HUES64 (cell line): ENCODE measurements around the gene RNF157.
A peak's percentile ranks its signal among the peaks of the same experiment; 100 is the strongest.
"Not testable (repeated sequence)": the region's sequence is repeated elsewhere in the genome, so short reads cannot be mapped to it uniquely, and the experiment has no call there.

Source experiments
- H3K27ac ChIP-seq: 2 replicates; pipeline ENCODE4 v1.7.0; 2013; ENCODE audit warnings: low read depth, low read length, inconsistent platforms
- H3K27me3 ChIP-seq: 2 replicates; pipeline ENCODE4 v1.6.1; 2013; ENCODE audit warnings: mild to moderate bottlenecking, low read length; ENCODE audit not compliant: insufficient read depth
- H3K36me3 ChIP-seq: 2 replicates; pipeline ENCODE4 v1.6.1; 2013; ENCODE audit warnings: mild to moderate bottlenecking, low read length; ENCODE audit not compliant: insufficient read depth
- H3K4me1 ChIP-seq: 2 replicates; pipeline ENCODE4 v1.6.1; 2013; ENCODE audit warnings: mild to moderate bottlenecking, low read length, moderate library complexity; ENCODE audit not compliant: insufficient read depth
- H3K4me3 ChIP-seq: 2 replicates; pipeline ENCODE4 v1.5.1; 2013; ENCODE audit warnings: mild to moderate bottlenecking, low read length, moderate library complexity
- H3K9ac ChIP-seq: 2 replicates; pipeline ENCODE4 v1.6.1; 2013; ENCODE audit warnings: mild to moderate bottlenecking, low read depth, low read length
- H3K9me3 ChIP-seq: 2 replicates; pipeline ENCODE4 v1.6.1; 2013; ENCODE audit warnings: low read depth, low read length; ENCODE audit not compliant: insufficient read depth
- WGBS: fragments of 150-250, 120-280 bp; methylation state at CpG from one replicate; pipeline ENCODE4 v1.1.7; 2013; ENCODE audit warnings: missing lambda C conversion rate; 5-methylcytosine and 5-hydroxymethylcytosine counted together

The RNF157 gene

GRCh38 chr17:76238847-76239537 is 1.3 kb downstream of the RNF157 start:
- WGBS = 74% methylated on average over 11 of the region's 11 CpGs
- no peaks in the 10 kb centered on the region for H3K36me3 ChIP-seq
- no peaks in the 10 kb centered on the region for H3K4me1 ChIP-seq
- H3K27ac ChIP-seq = no peak overlapping the region
- no peaks in the 10 kb centered on the region for H3K9me3 ChIP-seq
- peaks cover 55% of the 10 kb centered on the region for H3K27me3 ChIP-seq
- H3K4me3 ChIP-seq = peak overlapping the region; percentile 55
- no peak overlapping the region; the same call in 1 of the 2 replicates for H3K9ac ChIP-seq

GRCh38 chr17:76237859-76238313 is 2.4 kb downstream of the RNF157 start:
- Histone ChIP-seq H3K9ac (no peak overlapping the region), H3K9me3 (no peaks in the 10 kb centered on the region), H3K4me1 (no peaks in the 10 kb centered on the region), H3K27ac (no peak overlapping the region), H3K4me3 (no peak overlapping the region), H3K27me3 (peaks cover 51% of the 10 kb centered on the region), H3K36me3 (no peaks in the 10 kb centered on the region)
- WGBS = 95% methylated on average over 7 of the region's 7 CpGs

DNA sequence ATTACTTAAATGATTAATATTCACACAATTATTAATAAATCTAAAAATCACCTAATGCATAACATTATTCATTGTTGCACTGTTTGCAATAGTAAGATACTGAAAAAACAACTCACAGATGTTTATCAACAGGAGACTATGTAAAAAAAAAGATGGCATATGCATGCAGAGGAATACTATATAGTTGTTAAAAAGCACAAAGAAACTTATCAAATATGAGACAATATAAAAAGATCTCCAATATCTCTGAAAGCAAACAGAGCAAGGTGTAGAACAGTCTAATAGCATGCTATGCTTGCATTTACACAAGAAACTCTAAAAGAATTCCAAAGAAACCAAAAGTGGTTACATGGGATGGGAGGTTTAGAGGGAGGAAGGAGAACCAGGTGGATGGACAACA is 3.7 kb downstream of the RNF157 start:
- no peaks in the 10 kb centered on the region for H3K36me3 ChIP-seq
- no peak overlapping the region for H3K27ac ChIP-seq
- no peaks in the 10 kb centered on the region for H3K9me3 ChIP-seq
- H3K4me1 ChIP-seq = no peaks in the 10 kb centered on the region
- H3K9ac ChIP-seq = no peak overlapping the region
- no peak overlapping the region for H3K4me3 ChIP-seq
- H3K27me3 ChIP-seq = peaks cover 40% of the 10 kb centered on the region

DNA sequence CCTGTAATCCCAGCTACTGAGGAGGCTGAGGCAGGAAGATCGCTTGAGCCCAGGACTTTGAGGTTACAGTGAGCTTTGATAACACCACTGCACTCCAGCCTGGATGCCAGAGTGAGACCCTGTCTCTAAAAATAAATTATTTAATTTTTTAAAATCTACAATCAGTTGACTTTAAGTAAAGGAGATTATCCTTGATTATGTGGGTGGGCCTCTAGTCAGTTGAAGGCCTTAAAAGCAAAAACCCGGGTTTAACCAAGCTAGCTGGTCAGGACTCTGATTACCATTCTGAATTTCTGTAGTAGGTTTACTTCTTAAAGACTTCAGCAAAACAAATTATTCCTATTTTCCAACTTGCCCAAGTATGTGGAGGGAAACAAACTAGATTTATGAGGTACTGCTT is 4.4 kb downstream of the RNF157 start:
- Histone ChIP-seq H3K27ac (no peak overlapping the region), H3K4me3 (no peak overlapping the region), H3K4me1 (no peaks in the 10 kb centered on the region), H3K36me3 (no peaks in the 10 kb centered on the region), H3K27me3 (peaks cover 32% of the 10 kb centered on the region), H3K9me3 (no peaks in the 10 kb centered on the region), H3K9ac (no peak overlapping the region)
- WGBS = 100% methylated on average over 2 of the region's 2 CpGs

GRCh38 chr17:76234354-76234679 is 6.0 kb downstream of the RNF157 start:
- Histone ChIP-seq H3K36me3 (no peaks in the 10 kb centered on the region), H3K9ac (no peak overlapping the region), H3K4me3 (no peak overlapping the region), H3K27ac (no peak overlapping the region), H3K4me1 (no peaks in the 10 kb centered on the region), H3K27me3 (peaks cover 21% of the 10 kb centered on the region), H3K9me3 (no peaks in the 10 kb centered on the region)
- 90% methylated on average over 4 of the region's 5 CpGs for WGBS

DNA sequence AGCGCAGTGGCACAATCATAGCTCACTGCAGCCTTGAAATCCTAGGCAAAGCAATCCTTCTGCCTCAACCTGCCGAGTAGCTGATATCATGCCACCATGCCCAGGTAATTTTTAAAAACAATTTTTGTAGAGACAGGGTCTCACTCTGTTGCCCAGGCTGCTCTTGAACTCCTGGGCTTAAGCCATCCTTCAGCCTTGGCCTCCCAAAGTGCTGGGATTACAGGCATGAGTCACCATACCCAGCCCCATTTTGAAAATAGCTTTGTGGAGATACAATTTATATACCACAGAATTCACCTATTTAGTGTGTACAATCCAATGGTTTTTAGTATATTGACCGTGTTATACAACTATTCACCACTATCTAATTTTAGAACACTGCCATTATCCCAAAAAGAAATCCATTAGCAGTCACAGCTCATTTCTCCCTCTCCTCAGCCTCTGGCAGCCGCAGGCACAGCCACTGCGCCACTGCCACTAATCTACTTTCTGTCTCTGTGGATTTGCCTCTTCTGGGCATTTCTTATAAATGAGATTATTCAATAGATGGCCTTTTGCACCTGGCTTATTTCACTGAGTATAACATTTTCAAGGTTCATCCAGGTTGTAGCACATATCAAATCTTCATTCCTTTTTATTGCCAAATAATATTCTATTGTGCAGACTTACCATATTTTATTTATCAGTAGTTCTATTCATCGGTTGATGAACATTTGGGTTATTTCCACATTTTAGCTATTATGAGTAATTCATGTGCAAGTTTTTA is 6.5 kb downstream of the RNF157 start:
- 96% methylated on average over 5 of the region's 6 CpGs for WGBS

GRCh38 chr17:76232342-76232741 is 8.0 kb downstream of the RNF157 start:
- Histone ChIP-seq H3K4me3 (no peak overlapping the region), H3K4me1 (no peaks in the 10 kb centered on the region), H3K9me3 (no peaks in the 10 kb centered on the region), H3K36me3 (no peaks in the 10 kb centered on the region), H3K27me3 (0 out of 2 replicates have a peak, but pooled peaks cover 2% of the 10 kb centered on the region), H3K9ac (no peak overlapping the region), H3K27ac (no peak overlapping the region)
- WGBS = 88% methylated on average over 2 of the region's 2 CpGs

More for the DNA sequence above, 6.5 kb downstream of the RNF157 start:
- H3K4me1 ChIP-seq = no peaks in the 10 kb centered on the region
- H3K36me3 ChIP-seq = no peaks in the 10 kb centered on the region
- no peak overlapping the region for H3K9ac ChIP-seq
- H3K4me3 ChIP-seq = no peak overlapping the region
- H3K27ac ChIP-seq = no peak overlapping the region
- H3K9me3 ChIP-seq = no peaks in the 10 kb centered on the region
- H3K27me3 ChIP-seq = peaks cover 16% of the 10 kb centered on the region

GRCh38 chr17:76226749-76227148 is 13.5 kb downstream of the RNF157 start:
- H3K27me3 ChIP-seq, H3K4me1 ChIP-seq, H3K9me3 ChIP-seq, H3K4me3 ChIP-seq, H3K9ac ChIP-seq, H3K36me3 ChIP-seq, H3K27ac ChIP-seq: not testable (repeated sequence)
- 96% methylated on average over 17 of the region's 19 CpGs for WGBS

GRCh38 chr17:76225373-76226086 is 14.8 kb downstream of the RNF157 start:
- not testable (repeated sequence) for H3K9ac ChIP-seq, H3K36me3 ChIP-seq, H3K4me3 ChIP-seq, H3K9me3 ChIP-seq, H3K27ac ChIP-seq, H3K4me1 ChIP-seq, H3K27me3 ChIP-seq
- WGBS = 79% methylated on average over 3 of the region's 7 CpGs

DNA sequence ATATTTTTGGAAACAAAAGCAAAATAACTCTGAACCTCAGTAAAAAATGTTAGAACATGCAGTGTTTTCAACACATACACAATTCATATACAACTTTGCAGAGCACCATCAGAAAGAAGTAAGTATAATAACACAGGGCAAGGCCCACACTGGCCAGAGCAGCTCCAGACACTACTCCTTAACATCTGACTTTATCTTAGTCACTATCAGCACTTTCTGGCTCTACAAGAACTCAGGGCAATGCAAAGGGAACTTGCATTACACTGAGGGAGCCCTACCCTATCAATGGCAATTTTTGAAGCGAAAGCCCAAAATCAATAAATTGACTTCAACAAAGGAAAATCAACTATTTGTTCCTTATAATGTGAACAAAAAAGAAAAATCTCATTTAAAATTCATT is 16.5 kb downstream of the RNF157 start:
- 80% methylated on average over 1 of the region's 1 CpG for WGBS

GRCh38 chr17:76219670-76220383 is 20.5 kb downstream of the RNF157 start:
- Histone ChIP-seq H3K36me3 (no peaks in the 10 kb centered on the region), H3K4me1 (no peaks in the 10 kb centered on the region), H3K27me3 (no peaks in the 10 kb centered on the region), H3K4me3 (no peak overlapping the region), H3K27ac (no peak overlapping the region), H3K9ac (no peak overlapping the region), H3K9me3 (no peaks in the 10 kb centered on the region)
- WGBS = 95% methylated on average over 5 of the region's 7 CpGs

More for the DNA sequence above, 16.5 kb downstream of the RNF157 start:
- Histone ChIP-seq H3K27ac (no peak overlapping the region), H3K9ac (no peak overlapping the region), H3K4me3 (no peak overlapping the region), H3K9me3 (no peaks in the 10 kb centered on the region), H3K36me3 (no peaks in the 10 kb centered on the region), H3K4me1 (no peaks in the 10 kb centered on the region), H3K27me3 (no peaks in the 10 kb centered on the region)
